GM19463 (cell line): ENCODE data around the gene DCAF11.
"Not testable (repeated sequence)": the region's sequence is repeated elsewhere in the genome, so short reads cannot be mapped to it uniquely, and the experiment has no call there.

ENCODE experiments used
- ATAC-seq: cut with Tn5 transposase; IDR thresholded peaks from one replicate; pipeline ENCODE4 v1.9.1; 2021; ENCODE audit warnings: mild to moderate bottlenecking, moderate library complexity; ENCODE audit not compliant: unreplicated experiment

Gene DCAF11

GRCh38 chr14:24095271-24096068 lies 19.1 kb upstream of the DCAF11 start:
- ATAC-seq = peak; percentile 64

GRCh38 chr14:24096545-24097181 lies 17.9 kb upstream of the DCAF11 start:
- no peak for ATAC-seq

GRCh38 chr14:24098229-24098926 lies 16.2 kb upstream of the DCAF11 start:
- no peak for ATAC-seq

DNA sequence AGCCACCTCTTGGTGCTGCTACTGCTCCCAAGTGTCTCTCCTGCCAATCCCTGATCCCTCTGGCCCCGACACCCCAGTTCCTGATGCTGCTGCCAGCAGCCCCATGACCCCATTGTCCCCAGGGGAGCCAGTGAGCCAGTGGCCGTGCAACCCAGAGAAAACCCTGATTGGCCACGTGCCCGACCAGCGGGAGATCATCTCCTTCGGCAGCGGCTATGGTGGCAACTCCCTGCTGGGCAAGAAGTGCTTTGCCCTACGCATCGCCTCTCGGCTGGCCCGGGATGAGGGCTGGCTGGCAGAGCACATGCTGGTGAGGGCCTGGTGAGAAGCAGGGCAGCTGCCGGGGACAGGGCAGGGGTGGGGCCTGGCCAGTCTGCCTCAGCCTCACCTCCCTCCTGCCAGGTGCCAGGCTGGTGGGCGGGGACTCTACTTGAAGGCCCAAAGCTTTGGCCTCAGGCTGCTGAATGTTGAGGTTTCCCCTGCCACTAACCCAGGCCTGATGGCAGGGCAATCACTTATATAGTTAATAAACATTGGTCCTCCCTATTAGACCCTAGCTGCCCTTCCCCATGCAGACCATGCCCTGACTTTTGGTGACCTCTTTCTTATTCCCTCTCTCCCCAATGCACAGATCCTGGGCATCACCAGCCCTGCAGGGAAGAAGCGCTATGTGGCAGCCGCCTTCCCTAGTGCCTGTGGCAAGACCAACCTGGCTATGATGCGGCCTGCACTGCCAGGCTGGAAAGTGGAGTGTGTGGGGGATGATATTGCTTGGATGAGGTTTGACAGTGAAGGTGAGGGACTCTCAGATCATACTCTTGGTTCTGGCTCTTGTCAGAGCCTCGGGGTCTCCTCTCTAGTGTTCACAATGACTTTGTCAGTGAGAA lies 15.4 kb upstream of the DCAF11 start:
- no peak for ATAC-seq

DNA sequence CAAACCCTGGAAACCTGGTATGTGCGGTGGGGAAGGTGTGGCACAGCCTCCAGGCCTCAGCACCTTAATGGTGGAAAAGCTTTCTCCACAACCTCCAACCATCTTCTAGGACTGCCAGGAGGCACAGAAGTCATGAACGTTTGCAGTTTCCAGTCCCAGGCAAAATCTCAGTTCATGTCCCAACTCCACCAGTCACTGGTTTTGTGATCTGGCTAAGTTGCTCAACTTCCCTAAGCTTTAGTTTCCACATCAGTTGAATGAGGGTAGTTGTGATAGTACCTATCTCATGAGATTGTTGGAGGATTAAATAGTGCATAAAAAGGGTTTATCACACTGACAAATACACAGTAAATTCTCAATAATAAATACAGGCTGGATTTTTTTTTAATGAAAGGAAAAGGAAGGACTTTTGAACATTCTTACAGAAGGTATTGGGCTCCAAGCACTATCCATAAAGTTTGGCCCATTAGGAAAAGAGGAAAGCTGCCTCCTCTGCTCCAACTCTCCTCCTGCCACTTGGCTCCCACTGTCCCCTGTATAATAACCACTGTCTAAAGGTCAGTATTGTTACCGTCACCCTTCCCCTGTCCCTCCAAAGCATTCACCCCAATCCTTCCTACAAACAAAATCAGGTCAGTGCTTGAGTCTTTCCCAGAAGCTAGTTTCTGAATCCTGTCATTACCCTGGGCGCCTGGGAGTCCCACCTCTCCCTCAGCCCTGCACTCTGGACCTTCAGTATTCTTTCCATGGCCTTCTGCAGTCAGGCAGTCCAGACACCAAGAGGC lies 14.2 kb upstream of the DCAF11 start:
- ATAC-seq = no peak

GRCh38 chr14:24100982-24101494 lies 13.5 kb upstream of the DCAF11 start:
- no peak for ATAC-seq

DNA sequence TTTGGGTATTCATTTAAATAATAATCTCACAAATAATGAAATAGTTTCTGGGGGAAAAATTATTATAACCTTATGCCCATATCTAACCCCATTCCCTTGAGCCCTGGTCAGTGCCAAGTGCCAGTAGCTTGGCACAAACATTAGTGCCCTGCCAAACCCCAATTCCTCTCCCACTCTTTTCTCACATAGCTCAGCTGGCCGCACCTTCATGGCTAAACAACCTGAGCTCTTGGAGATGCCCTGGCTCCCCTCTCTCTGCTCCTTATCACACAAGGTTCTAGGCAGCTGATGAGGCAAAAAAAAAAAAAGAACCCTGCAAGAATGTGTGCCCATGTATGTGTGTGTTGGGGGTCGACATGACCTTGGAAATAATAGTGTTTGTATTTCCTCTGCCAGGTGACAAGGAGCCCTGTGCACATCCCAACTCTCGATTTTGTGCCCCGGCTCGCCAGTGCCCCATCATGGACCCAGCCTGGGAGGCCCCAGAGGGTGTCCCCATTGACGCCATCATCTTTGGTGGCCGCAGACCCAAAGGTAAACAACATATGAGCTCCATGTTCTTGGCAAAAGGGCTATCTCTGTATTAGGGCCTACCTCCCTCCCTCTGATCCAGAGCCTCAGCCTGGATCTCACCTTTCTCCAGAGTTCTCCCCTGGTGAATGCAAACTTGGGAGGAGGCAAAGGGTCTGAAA lies 12.1 kb upstream of the DCAF11 start:
- no peak for ATAC-seq

DNA sequence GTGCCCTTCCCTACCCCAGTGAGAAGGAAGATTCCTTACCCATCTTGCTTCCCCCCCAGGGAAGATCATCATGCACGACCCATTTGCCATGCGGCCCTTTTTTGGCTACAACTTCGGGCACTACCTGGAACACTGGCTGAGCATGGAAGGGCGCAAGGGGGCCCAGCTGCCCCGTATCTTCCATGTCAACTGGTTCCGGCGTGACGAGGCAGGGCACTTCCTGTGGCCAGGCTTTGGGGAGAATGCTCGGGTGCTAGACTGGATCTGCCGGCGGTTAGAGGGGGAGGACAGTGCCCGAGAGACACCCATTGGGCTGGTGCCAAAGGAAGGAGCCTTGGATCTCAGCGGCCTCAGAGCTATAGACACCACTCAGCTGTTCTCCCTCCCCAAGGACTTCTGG lies 11.1 kb upstream of the DCAF11 start:
- ATAC-seq = no peak

DNA sequence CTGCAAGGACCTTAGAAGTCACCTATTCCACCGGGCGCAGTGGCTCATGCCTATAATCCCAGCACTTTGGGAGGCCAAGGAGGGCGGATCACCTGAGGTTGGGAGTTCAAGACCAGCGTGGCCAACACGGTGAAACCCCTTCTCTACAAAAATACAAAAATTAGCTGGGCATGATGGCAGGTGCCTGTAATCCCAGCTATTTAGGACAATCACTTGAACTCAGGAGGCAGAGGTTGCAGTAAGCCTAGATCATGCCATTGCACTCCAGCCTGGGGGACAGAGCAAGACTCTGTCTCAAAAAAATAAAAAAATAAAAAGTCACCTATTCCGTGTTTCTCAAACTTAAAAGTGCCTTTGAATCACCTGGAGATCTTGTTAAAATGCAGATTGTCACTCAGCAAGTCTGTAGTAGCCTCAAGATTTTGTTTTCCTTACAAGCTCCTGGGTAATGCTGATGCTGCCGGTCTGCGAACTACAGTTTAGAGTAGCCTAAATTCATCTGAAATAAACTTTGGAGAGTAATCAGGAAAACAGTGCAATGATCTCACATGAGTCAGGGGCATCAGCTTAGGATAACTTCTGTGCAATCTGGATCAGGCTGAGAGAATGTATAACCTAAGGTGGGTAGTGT lies 8.9 kb upstream of the DCAF11 start:
- ATAC-seq = not testable (repeated sequence)

GRCh38 chr14:24106672-24107271 lies 7.8 kb upstream of the DCAF11 start:
- ATAC-seq = no peak

DNA sequence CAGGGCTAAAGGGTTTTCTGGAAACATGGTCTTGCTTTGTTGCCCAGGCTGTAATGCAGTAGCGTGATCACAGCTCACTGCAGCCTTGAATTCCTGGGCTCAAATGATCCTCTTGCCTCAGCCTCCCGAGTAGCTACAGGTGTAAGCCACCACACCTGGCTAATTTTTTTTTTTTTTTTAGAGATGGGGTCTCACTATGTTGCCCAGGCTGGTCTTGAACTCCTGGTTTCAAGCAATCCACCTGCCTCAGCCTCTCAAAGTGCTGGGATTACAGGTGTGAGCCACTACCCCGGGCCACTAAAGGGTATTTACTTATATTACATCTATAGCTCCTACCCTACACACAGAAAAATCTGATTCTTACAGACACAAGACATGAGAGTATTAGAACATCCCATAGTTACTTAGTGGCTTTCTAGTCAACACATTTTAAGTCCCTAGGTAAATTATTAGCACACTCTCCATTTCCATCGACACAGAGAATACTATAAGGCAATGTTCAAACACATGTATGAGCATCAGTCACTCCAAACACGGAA lies 6.2 kb upstream of the DCAF11 start:
- peak; percentile 31 for ATAC-seq

GRCh38 chr14:24110060-24110459 lies 4.5 kb upstream of the DCAF11 start:
- no peak for ATAC-seq

DNA sequence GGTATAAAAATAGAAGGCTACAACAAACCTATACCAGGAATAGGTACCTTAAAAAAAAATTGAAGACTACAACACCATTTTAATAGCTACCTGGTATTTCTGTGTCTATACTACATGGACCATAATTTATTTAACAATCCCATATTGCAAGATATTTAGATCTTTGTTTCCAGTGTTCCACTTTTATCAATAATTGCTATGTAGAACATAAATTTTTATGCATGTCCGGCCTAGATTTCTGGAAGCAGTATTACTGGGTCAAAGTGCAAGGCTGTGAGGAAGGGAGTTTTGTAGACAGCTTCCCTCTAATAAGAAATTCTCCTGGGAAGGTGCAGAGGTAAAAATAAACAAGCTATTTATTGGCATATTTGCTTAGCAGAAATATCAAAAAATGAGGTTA lies 4.1 kb upstream of the DCAF11 start:
- ATAC-seq = no peak

- no peak for ATAC-seq
Measured at GRCh38 chr14:24113379-24113800, 1.2 kb upstream of the DCAF11 start.

- ATAC-seq = peak; percentile 26
Measured at GRCh38 chr14:24113801-24114531, 611 bp upstream of the DCAF11 start.

DNA sequence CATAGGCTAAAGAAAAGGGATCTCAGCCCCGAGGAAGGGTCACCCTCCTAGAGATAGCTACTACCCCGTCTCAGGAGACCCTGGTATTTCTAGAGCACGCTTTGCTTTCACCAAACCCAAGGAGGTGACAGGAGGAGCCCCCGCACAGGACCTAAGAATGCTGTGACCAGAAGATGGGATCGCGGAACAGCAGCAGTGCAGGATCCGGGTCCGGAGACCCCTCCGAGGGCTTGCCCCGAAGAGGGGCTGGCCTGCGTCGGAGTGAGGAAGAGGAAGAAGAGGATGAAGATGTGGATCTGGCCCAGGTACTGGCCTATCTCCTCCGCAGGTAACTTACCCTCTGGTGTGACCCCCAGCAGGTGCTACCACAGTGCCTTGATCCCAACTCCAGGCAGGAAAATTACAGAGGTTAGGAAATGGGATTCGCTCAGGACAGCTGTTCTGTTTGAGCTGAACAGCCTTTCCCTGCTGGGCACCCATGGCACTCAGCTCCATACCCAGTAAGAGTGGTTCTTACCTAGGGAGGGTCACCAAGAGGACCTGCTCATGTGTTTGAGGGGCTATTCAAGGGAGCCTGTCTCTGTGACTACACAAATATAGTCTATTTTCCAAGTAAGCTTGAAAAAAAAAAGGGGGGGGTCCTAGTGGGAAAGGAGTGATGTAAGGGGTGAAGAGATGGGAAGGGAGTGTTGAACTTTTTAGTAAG lies 998 bp downstream of the DCAF11 start:
- ATAC-seq = no peak
